ENCODE measurements around the gene PRR29. TPM values are rescaled to one million over a fixed set of nuclear protein-coding genes. Genes with fewer than 3 reads are reported as not detected.

PRR29 gene
- total and polyA plus RNA-seq, 2 donors (not counting 1 experiment from before 2014, with no cell fraction given), result 0.03 TPM; not detected in 1

DNA sequence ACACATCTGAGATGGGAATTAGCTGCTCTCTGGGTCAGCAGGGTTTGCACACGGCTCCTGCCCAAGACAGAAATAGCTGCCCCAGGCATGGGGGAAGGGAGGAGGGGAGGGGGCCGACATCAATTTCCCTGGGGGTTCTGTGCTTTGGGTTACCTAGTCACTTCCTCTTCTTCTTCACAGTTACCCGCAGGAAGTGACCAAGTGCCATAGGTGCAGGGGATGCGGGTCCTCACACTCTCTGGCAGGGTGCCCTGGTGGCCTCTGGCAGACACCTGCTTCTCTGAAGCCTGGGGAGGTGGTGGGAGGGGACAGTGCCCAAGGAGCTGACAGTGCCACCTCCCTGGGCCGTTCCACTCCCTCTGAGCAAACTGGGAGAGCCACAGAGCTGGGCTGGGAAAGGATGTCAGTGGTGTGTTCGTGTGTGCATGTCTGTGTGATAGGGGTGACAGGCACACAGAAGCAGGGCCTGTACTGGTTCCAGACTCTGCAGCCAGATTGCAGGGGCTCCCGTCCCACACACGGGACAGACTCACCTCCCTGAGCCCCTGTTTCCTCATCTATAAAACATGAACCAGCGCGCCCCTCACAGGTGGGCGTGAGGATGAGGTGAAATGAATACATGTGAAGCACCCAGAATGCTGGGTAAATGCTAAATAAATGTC, 43.6 kb upstream of the PRR29 start:
- peak overlapping the region; percentile 79 to 82 for H3K27ac ChIP-seq (ENCODE audit: low read length in 2 of 2)
- TF ChIP-seq, protein P1, sequence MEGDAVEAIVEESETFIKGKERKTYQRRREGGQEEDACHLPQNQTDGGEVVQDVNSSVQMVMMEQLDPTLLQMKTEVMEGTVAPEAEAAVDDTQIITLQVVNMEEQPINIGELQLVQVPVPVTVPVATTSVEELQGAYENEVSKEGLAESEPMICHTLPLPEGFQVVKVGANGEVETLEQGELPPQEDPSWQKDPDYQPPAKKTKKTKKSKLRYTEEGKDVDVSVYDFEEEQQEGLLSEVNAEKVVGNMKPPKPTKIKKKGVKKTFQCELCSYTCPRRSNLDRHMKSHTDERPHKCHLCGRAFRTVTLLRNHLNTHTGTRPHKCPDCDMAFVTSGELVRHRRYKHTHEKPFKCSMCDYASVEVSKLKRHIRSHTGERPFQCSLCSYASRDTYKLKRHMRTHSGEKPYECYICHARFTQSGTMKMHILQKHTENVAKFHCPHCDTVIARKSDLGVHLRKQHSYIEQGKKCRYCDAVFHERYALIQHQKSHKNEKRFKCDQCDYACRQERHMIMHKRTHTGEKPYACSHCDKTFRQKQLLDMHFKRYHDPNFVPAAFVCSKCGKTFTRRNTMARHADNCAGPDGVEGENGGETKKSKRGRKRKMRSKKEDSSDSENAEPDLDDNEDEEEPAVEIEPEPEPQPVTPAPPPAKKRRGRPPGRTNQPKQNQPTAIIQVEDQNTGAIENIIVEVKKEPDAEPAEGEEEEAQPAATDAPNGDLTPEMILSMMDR (IDR thresholded peaks at IDR 0.05), result no peak
- TF ChIP-seq EZH2 (IDR thresholded peaks at IDR 0.05; ENCODE audit: borderline replicate concordance, insufficient read depth, low read depth, low read length, poor library complexity, severe bottlenecking), result no peak
- DNase-seq, result peak; percentile 81
- ChIA-PET CTCF (interaction anchor here (1.1 to 14.6 kb wide), 12 partner anchors 8 to 179 kb away, joined by 3 to 504 read pairs (median 14); partner anchors contain the start of genes CD79B, CSHL1, GH1 and ICAM2), POLR2A (interaction anchor here (0.6 to 1.3 kb wide), 7 partner anchors 17 to 446 kb away, joined by 3 to 7 read pairs (median 5); partner anchors contain the start of gene ERN1)
- 0% methylated on average over 5 of the region's 11 CpGs for WGBS (ENCODE audit: insufficient coverage)
- peak overlapping the region; percentile 73 for H3K4me2 ChIP-seq (replicated peaks; ENCODE audit: low read depth, low read length, poor library complexity, severe bottlenecking)
- H3K9me3 ChIP-seq (ENCODE audit: control extremely low read depth in 1 of 3, control insufficient read depth in 2 of 3, insufficient read depth in 1 of 3, low read length in 2 of 3), result no peaks in the 10 kb centered on the region
- H3K36me3 ChIP-seq (replicated peaks in 1 of 2; ENCODE audit: control extremely low read depth in 1 of 2, control insufficient read depth in 1 of 2, extremely low read depth in 1 of 2, insufficient read depth in 2 of 2, low read length in 1 of 2), result no peaks in the 10 kb centered on the region
- H4K20me1 ChIP-seq (ENCODE audit: control insufficient read depth, insufficient read depth, low read length, poor library complexity, severe bottlenecking), result no peaks in the 10 kb centered on the region
- intact Hi-C loops (cut with micrococcal nuclease), result loop anchor here (1.0 to 5.0 kb wide), 2 partner anchors 71 to 178 kb away; partner anchors contain the start of gene ERN1
- peak overlapping the region; percentile 8 for H3K9ac ChIP-seq (ENCODE audit: low read length)
- peak; percentile 87 for ATAC-seq (ENCODE audit: low read depth)
- Mint-ChIP-seq H3K9me3 (ENCODE audit: insufficient read depth) (no peaks in the 10 kb centered on the region), H3K4me1 (peaks cover 30% of the 10 kb centered on the region), H3K27me3 (no peaks in the 10 kb centered on the region), H3K27ac (peak overlapping the region; percentile 96), H3K4me3 (peak overlapping the region; percentile 81)
- H2AFZ ChIP-seq (ENCODE audit: insufficient read depth, low read depth, low read length, poor library complexity, severe bottlenecking), result peak overlapping the region; percentile 47
- H3K27me3 ChIP-seq (replicated peaks in 1 of 4; ENCODE audit: control extremely low read depth in 1 of 4, control insufficient read depth in 3 of 4, insufficient read depth in 4 of 4, low read length in 3 of 4), result no peaks in the 10 kb centered on the region
- H3K4me3 ChIP-seq (ENCODE audit: control extremely low read depth in 1 of 5, extremely low read depth in 1 of 5, insufficient read depth in 1 of 5, low read depth in 2 of 5, low read length in 4 of 5), result peak overlapping the region in 1 of 5 experiments; percentile 15
- peaks cover 3% of the 10 kb centered on the region for H3K79me2 ChIP-seq (ENCODE audit: control insufficient read depth, insufficient read depth, low read length)
- peaks cover 36 to 58% of the 10 kb centered on the region in 2 donors for H3K4me1 ChIP-seq (ENCODE audit: control insufficient read depth in 2 of 2, insufficient read depth in 2 of 2, low read length in 2 of 2)

DNA sequence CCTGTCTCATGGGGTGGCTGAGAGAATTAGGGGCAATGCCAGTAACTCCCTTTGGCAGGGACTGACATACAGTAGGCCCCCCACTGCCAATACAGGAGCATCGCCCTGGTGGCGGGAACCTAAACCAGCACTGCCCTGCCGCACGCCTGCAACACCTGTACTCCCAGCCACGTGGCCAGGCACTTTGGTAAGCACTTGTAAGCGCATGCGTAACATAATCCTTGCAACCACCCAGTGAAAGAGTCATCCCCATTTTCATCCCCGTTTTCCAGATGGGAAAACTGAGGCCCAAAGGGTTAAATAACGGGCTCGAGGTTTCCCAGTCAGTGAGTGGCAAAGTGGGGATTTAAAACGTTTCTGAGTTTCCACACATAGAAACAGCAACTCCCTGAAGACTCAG, 42.9 kb upstream of the PRR29 start:
- intact Hi-C loops (cut with micrococcal nuclease), result no loop called here
- Histone ChIP-seq H3K9ac (ENCODE audit: low read length) (no peak overlapping the region), H3K9me3 (ENCODE audit: control extremely low read depth in 1 of 3, control insufficient read depth in 2 of 3, insufficient read depth in 1 of 3, low read length in 2 of 3) (no peaks in the 10 kb centered on the region), H3K4me1 (ENCODE audit: control insufficient read depth in 2 of 2, insufficient read depth in 2 of 2, low read length in 2 of 2) (peaks cover 36 to 52% of the 10 kb centered on the region in 2 donors), H3K27me3 (replicated peaks in 1 of 4; ENCODE audit: control extremely low read depth in 1 of 4, control insufficient read depth in 3 of 4, insufficient read depth in 4 of 4, low read length in 3 of 4) (no peaks in the 10 kb centered on the region), H4K20me1 (ENCODE audit: control insufficient read depth, insufficient read depth, low read length, poor library complexity, severe bottlenecking) (no peaks in the 10 kb centered on the region), H3K36me3 (replicated peaks in 1 of 2; ENCODE audit: control extremely low read depth in 1 of 2, control insufficient read depth in 1 of 2, extremely low read depth in 1 of 2, insufficient read depth in 2 of 2, low read length in 1 of 2) (no peaks in the 10 kb centered on the region), H3K4me2 (replicated peaks; ENCODE audit: low read depth, low read length, poor library complexity, severe bottlenecking) (no peak overlapping the region), H3K27ac (ENCODE audit: low read length in 2 of 2) (peak overlapping the region; percentile 79 to 82), H3K4me3 (ENCODE audit: control extremely low read depth in 1 of 5, extremely low read depth in 1 of 5, insufficient read depth in 1 of 5, low read depth in 2 of 5, low read length in 4 of 5) (no peak overlapping the region), H3K79me2 (ENCODE audit: control insufficient read depth, insufficient read depth, low read length) (no peaks in the 10 kb centered on the region), H2AFZ (ENCODE audit: insufficient read depth, low read depth, low read length, poor library complexity, severe bottlenecking) (no peak overlapping the region)
- DNase-seq (peak; percentile 19), ATAC-seq (ENCODE audit: low read depth) (no peak)
- Mint-ChIP-seq H3K9me3 (ENCODE audit: insufficient read depth) (no peaks in the 10 kb centered on the region), H3K4me3 (peak overlapping the region; percentile 15), H3K27me3 (no peaks in the 10 kb centered on the region), H3K27ac (peak overlapping the region; percentile 96), H3K4me1 (peaks cover 31% of the 10 kb centered on the region)
- CTCF ChIA-PET, result interaction anchor here (1.2 to 14.6 kb wide), 10 partner anchors 9 to 179 kb away, joined by 3 to 504 read pairs (median 19); partner anchors contain the start of genes CD79B, CSHL1, GH1 and ICAM2
- no peak for TF ChIP-seq EZH2 (IDR thresholded peaks at IDR 0.05; ENCODE audit: borderline replicate concordance, insufficient read depth, low read depth, low read length, poor library complexity, severe bottlenecking)
- TF ChIP-seq, protein P1 (IDR thresholded peaks at IDR 0.05), result peak; percentile 6
- POLR2A ChIA-PET, result interaction anchor here (1.2 to 1.3 kb wide), 3 partner anchors 9 to 20 kb away, joined by 3 to 5 read pairs (median 4); no protein-coding TSS in a partner anchor
- 82% methylated on average over 7 of the region's 11 CpGs for WGBS (ENCODE audit: insufficient coverage)
